ENCODE measurements around the gene PGAP6. TPM values are rescaled to one million over a fixed set of nuclear protein-coding genes. Genes with fewer than 3 reads are reported as not detected.
"Not testable (repeated sequence)": the region's sequence is repeated elsewhere in the genome, so short reads cannot be mapped to it uniquely, and the experiment has no call there.

Gene PGAP6
- polyA plus RNA-seq, 1 of the 3 experiments (the other 2 are of a cell fraction): 133 TPM

- H2AFZ ChIP-seq (ENCODE audit: low read depth): no peak overlapping the region
- DNase-seq: no peak
- H3K36me3 ChIP-seq (replicated peaks in 1 of 2; ENCODE audit: control insufficient read depth in 1 of 2, insufficient read depth in 2 of 2, low read length in 1 of 2): no peaks in the 10 kb centered on the region
- ChIA-PET POLR2A (no interaction called here), CTCF (interaction anchor here (0.8 to 1.4 kb wide), 2 partner anchors 16 to 271 kb away, joined by 3 to 5 read pairs; partner anchors contain the start of gene AXIN1)
- WGBS (ENCODE audit: low lambda C conversion rate): 97% methylated on average over 11 of the region's 11 CpGs
- no peaks in the 10 kb centered on the region for H3K27me3 ChIP-seq (ENCODE audit: insufficient read depth)
- no peak overlapping the region for H3K4me3 ChIP-seq (ENCODE audit: low read depth in 2 of 2, low read length in 1 of 2)
- no peak overlapping the region for H3K9ac ChIP-seq
- TF ChIP-seq CHD2 (IDR thresholded peaks at IDR 0.05; ENCODE audit: low read length, partially characterized antibody) (no peak), IRF3 (IDR thresholded peaks at IDR 0.05; ENCODE audit: low read depth, low read length) (no peak), TEAD4 (IDR thresholded peaks at IDR 0.05; ENCODE audit: borderline replicate concordance, insufficient read depth) (no peak), REST (IDR thresholded peaks at IDR 0.05; ENCODE audit: low read depth, low read length) (no peak), GABPA (IDR thresholded peaks at IDR 0.05; ENCODE audit: low read depth) (no peak), CTCF (IDR thresholded peaks at IDR 0.05) (no peak), GATA2 (CRISPR knock-in tag; IDR thresholded peaks at IDR 0.05) (no peak), TAF1 (IDR thresholded peaks at IDR 0.05; ENCODE audit: borderline replicate concordance, low read depth, low read length) (no peak), MXI1 (IDR thresholded peaks at IDR 0.05; ENCODE audit: low read depth, low read length) (no peak), YY1 (IDR thresholded peaks at IDR 0.05; ENCODE audit: low read depth) (no peak), MEF2A (IDR thresholded peaks at IDR 0.05; ENCODE audit: borderline replicate concordance, low read depth) (no peak), EZH2phosphoT487 (IDR thresholded peaks at IDR 0.05; ENCODE audit: borderline replicate concordance, low read depth) (no peak), ZBTB33 (IDR thresholded peaks at IDR 0.05; ENCODE audit: borderline replicate concordance, low read depth) (no peak), RFX5 (IDR thresholded peaks at IDR 0.05; ENCODE audit: low read length) (no peak), ELF1 (IDR thresholded peaks at IDR 0.05) (no peak), EP300 (IDR thresholded peaks at IDR 0.05; ENCODE audit: borderline replicate concordance in 1 of 2, low read depth in 1 of 2, low read length in 1 of 2) (no peak)
- H3K9me3 ChIP-seq: no peaks in the 10 kb centered on the region
- no peaks in the 10 kb centered on the region for H3F3A ChIP-seq (replicated peaks; ENCODE audit: insufficient read depth)
- peaks cover 0 to 9% of the 10 kb centered on the region in 2 experiments; a peak in 1 of 4 replicates for H3K4me1 ChIP-seq (ENCODE audit: control insufficient read depth in 1 of 2, insufficient read depth in 2 of 2, low read depth in 1 of 2, low read length in 1 of 2)
- no peak overlapping the region for H3K27ac ChIP-seq (ENCODE audit: low read depth in 2 of 2, low read length in 1 of 2)
- peaks cover 90% of the 10 kb centered on the region for H4K20me1 ChIP-seq (ENCODE audit: insufficient read depth)
- H3K4me2 ChIP-seq: no peak overlapping the region
- no peaks in the 10 kb centered on the region for H3K9me2 ChIP-seq
- peaks cover 93% of the 10 kb centered on the region for H3K79me2 ChIP-seq (ENCODE audit: insufficient read depth)
Observed at GRCh38 chr16:336269-336668, 45.5 kb downstream of the PGAP6 start.

GRCh38 chr16:334861-335632 is 46.7 kb downstream of the PGAP6 start:
- H3K9ac ChIP-seq; H3K36me3 ChIP-seq (replicated peaks in 1 of 2; ENCODE audit: control insufficient read depth in 1 of 2, insufficient read depth in 2 of 2, low read length in 1 of 2); POLR2A ChIA-PET; H3K27ac ChIP-seq (ENCODE audit: low read depth in 2 of 2, low read length in 1 of 2); H3F3A ChIP-seq (replicated peaks; ENCODE audit: insufficient read depth); H3K4me2 ChIP-seq; DNase-seq; H3K27me3 ChIP-seq (ENCODE audit: insufficient read depth); H3K4me3 ChIP-seq (ENCODE audit: low read depth in 2 of 2, low read length in 1 of 2); H2AFZ ChIP-seq (ENCODE audit: low read depth); H3K9me3 ChIP-seq; H3K9me2 ChIP-seq: not testable (repeated sequence)
- peaks cover 95% of the 10 kb centered on the region for H3K79me2 ChIP-seq (ENCODE audit: insufficient read depth)
- WGBS (ENCODE audit: low lambda C conversion rate): 92% methylated on average over 10 of the region's 11 CpGs
- peaks cover 0 to 22% of the 10 kb centered on the region in 2 experiments; a peak in 1 of 4 replicates for H3K4me1 ChIP-seq (ENCODE audit: control insufficient read depth in 1 of 2, insufficient read depth in 2 of 2, low read depth in 1 of 2, low read length in 1 of 2)
- CTCF ChIA-PET: interaction anchor here (0.8 kb wide), 2 partner anchors 15 to 169 kb away, joined by 3 to 4 read pairs; partner anchors contain the start of gene HBM
- peaks cover 90% of the 10 kb centered on the region for H4K20me1 ChIP-seq (ENCODE audit: insufficient read depth)

All from SK-N-SH (cell line).